Keratinocyte (primary cell): ENCODE results near the gene ATG4D.
A peak's percentile ranks its signal among the peaks of the same experiment; 100 is the strongest.

Experiments used
- CTCF ChIP-seq, 3 experiments: IDR thresholded peaks in 1 of 3; conservative IDR thresholded peaks in 1 of 3; optimal IDR thresholded peaks in 1 of 3; 2 replicates in 2 of 3; 3 replicates in 1 of 3; pipeline versions ENCODE3 to v1.5.1; 2011; ENCODE audit warnings: low read length in 3 of 3, mild to moderate bottlenecking in 3 of 3, moderate library complexity in 2 of 3, control low read depth in 1 of 3, inconsistent platforms in 1 of 3; ENCODE audit not compliant: insufficient read depth in 2 of 3; ENCODE audit errors: extremely low read depth in 1 of 3
- EZH2 ChIP-seq: IDR thresholded peaks from one replicate; pipeline ENCODE4 v1.6.1; 2012; ENCODE audit warnings: inconsistent platforms, mild to moderate bottlenecking, low read length, moderate library complexity

DNA sequence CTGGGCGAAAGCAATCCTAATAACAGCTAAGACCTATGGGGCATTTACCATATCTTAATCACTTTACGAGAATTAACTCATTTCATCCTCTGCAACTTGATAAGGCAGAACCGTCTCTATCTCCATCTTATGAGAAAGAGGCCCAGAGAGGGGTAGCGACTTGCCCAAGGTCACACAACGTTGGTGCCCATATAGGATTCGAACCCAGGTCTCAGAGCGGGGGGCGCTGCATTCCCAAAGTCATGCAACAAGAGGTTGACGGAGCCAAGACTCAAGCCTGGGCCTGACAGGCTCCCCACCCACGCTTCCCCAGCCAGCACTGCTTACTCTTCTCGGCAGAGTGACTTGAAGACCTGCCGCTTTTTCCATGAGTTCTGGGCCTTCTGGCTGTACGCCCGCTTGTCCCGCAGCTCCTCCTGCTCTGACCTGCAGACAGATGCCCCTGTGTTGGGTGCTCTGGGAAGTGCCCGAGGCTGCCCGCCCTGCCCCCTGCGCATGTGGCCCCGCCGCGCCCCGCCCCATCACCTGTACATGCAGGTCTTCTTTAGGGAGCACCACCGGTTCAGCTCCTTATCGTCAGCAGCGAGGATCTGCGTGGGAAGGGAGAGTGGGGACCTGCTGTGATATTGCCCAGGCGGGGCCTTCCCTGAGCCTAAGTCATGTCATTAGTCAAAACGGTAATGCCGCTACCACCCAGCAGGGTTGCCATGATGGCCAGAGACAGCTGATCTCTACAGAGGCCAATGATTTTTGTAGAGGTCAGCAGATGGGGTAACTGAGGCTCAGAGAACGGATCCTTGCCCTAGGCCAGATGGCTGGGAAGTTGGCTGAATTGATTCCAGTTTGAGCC lies 11.3 kb downstream of the ATG4D start:
- TF ChIP-seq CTCF (optimal IDR thresholded peaks at IDR 0.05 in 1 of 3, IDR thresholded peaks at IDR 0.05 in 1 of 3, conservative IDR thresholded peaks at IDR 0.05 in 1 of 3; ENCODE audit: extremely low read depth in 1 of 3, insufficient read depth in 2 of 3, low read length in 3 of 3) (peak in 2 of 3 experiments; percentile 26 to 40), EZH2 (no peak)
